ENCODE data around the gene NTN5. TPM values are rescaled to one million over a fixed set of nuclear protein-coding genes. Genes with fewer than 3 reads are reported as not detected.

The NTN5 gene
- total RNA-seq, 4 donors from 2014 or later, result not detected

DNA sequence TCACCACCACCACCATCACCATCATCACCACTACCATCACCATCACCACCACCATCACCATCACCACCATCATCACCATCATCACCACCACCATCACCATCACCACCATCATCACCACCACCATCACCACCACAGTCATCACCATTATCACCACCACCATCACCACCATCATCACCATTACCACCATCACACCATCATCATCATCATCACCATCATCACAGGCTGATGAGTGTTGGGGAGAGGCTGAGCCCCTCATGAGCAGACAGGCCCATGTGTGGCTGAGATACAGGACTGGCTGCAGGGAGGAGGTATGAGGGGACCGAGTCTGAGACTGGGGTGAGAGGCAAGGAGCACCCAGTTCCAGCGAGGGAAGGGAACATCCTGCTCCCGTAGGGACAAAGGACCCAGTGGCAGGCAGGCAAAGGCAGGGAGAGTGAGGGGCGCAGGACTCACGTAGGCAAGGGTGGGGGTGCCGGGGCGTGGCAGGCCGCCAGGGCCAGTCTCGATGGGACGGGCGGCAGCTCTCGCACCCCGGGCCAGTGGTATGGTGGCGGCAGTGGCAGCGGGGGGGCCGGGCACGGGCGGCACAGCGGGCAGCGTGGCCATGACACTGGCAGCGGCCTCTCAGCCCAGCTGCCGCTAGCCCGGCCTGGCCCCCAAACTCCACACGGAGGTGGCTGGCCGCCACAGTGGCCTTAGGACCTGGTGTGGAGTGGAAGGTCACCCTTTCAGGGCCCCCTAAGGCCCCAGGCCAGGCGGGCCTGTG lies 2.7 kb downstream of the NTN5 start:
- H3K27me3 ChIP-seq, result no peaks in the 10 kb centered on the region
- H3K36me3 ChIP-seq, result no peaks in the 10 kb centered on the region
- peaks cover 2 to 3% of the 10 kb centered on the region in 2 donors for H3K4me1 ChIP-seq
- in situ Hi-C loops (cut with MboI; ENCODE audit: low sequenced_read_pairs in 4 of 4), result loop anchor here in 1 of 4 donors (10.0 kb wide), 1 partner anchor 175 kb away; no protein-coding TSS in a partner anchor
- H3K4me3 ChIP-seq, result no peak overlapping the region
- TF ChIP-seq POLR2A (IDR thresholded peaks at IDR 0.05), result no peak
- TF ChIP-seq CTCF (IDR thresholded peaks at IDR 0.05 in 4 of 5, conservative IDR thresholded peaks at IDR 0.05 in 1 of 5), result no peak
- intact Hi-C loops (cut with DNase I; ENCODE audit: low total_unique reads), result loop anchor here (10.0 kb wide), 1 partner anchor 175 kb away; no protein-coding TSS in a partner anchor
- no peak for DNase-seq
- H3K9me3 ChIP-seq, result no peaks in the 10 kb centered on the region
- no peak overlapping the region for H3K27ac ChIP-seq
- no peak for ATAC-seq

GRCh38 chr19:48668761-48669160 lies 4.1 kb downstream of the NTN5 start:
- Histone ChIP-seq H3K27ac (no peak overlapping the region), H3K9me3 (no peaks in the 10 kb centered on the region), H3K36me3 (no peaks in the 10 kb centered on the region), H3K27me3 (no peaks in the 10 kb centered on the region), H3K4me1 (no peaks in the 10 kb centered on the region), H3K4me3 (no peak overlapping the region)
- no peak for ATAC-seq
- intact Hi-C loops (cut with DNase I; ENCODE audit: low total_unique reads), result no loop called here
- TF ChIP-seq CTCF (IDR thresholded peaks at IDR 0.05 in 4 of 5, conservative IDR thresholded peaks at IDR 0.05 in 1 of 5) (no peak), POLR2A (IDR thresholded peaks at IDR 0.05) (no peak)
- DNase-seq, result no peak
- in situ Hi-C loops (cut with MboI; ENCODE audit: low sequenced_read_pairs in 4 of 4), result no loop called here

DNA sequence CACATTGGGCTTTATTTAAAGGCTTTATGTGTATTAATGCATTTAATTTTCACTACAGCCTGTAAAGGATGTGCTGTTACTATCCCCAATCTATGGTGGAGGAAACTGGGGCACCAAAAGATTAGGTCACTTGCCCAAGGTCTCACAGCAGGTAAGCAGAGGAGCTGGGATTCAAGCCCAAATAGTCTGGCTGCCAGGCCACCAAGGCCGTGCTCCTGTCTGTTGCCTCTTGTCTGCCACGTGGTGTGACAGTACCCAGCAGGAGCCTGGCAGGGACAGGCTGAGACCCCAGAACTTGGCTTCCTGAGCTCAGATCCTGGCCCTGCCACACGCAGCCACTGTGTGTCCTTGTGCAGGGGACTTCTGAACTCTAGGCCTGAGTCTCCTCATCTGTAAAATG lies 4.5 kb downstream of the NTN5 start:
- TF ChIP-seq POLR2A (IDR thresholded peaks at IDR 0.05) (no peak), CTCF (IDR thresholded peaks at IDR 0.05 in 4 of 5, conservative IDR thresholded peaks at IDR 0.05 in 1 of 5) (no peak)
- intact Hi-C loops (cut with DNase I; ENCODE audit: low total_unique reads), result no loop called here
- in situ Hi-C loops (cut with MboI; ENCODE audit: low sequenced_read_pairs in 4 of 4), result no loop called here
- Histone ChIP-seq H3K27me3 (no peaks in the 10 kb centered on the region), H3K27ac (no peak overlapping the region), H3K9me3 (no peaks in the 10 kb centered on the region), H3K36me3 (no peaks in the 10 kb centered on the region), H3K4me3 (no peak overlapping the region), H3K4me1 (no peaks in the 10 kb centered on the region)
- no peak for ATAC-seq
- no peak for DNase-seq

DNA sequence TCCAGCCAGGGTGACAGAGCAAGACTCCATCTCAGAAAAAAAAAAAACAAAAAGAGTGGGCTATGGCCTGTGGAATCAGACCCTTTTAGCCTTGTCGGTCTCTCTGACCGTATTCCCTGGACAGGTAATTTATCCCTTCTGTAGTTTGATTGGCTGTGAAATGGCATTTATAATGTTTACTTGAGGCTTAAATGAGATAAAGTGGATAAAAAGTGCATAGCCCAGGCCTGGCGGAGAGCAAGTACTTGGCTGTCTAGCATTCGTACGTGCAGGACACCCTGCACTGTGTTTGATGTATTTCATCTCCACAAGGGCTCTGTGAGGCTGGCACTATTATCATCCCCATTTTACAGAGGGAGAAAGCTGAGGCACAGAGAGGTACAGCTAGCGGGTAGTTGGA lies 7.0 kb downstream of the NTN5 start:
- Histone ChIP-seq H3K27me3 (no peaks in the 10 kb centered on the region), H3K9me3 (no peaks in the 10 kb centered on the region), H3K36me3 (no peaks in the 10 kb centered on the region), H3K4me3 (no peak overlapping the region), H3K27ac (no peak overlapping the region), H3K4me1 (no peaks in the 10 kb centered on the region)
- ATAC-seq (no peak), DNase-seq (no peak)
- intact Hi-C loops (cut with DNase I; ENCODE audit: low total_unique reads), result no loop called here
- no peak for TF ChIP-seq POLR2A (IDR thresholded peaks at IDR 0.05)
- TF ChIP-seq CTCF (IDR thresholded peaks at IDR 0.05 in 4 of 5, conservative IDR thresholded peaks at IDR 0.05 in 1 of 5), result no peak
- in situ Hi-C loops (cut with MboI; ENCODE audit: low sequenced_read_pairs in 4 of 4), result no loop called here
